ENCODE measurements around the gene SYNE2.

Gene SYNE2

DNA sequence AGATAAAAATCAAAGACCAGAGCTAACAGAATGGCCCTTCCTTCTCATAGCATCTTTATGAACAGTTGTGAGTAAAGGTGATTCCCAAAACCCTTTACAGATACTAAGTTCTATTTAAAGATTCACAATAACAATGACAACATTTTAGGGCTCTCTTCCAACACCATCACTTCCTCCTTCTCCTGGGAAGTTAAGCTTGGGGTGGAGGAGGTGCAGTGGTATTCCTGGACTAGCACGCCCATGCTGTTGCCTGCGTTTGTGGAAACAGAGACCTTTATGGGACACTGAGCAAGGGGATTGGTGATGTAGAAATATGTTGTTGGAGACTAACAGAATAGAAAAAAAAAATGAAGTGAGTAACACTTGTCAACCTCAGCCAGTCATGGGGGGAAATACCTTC, 22.5 kb downstream of the SYNE2 start:
- DNase-seq: peak; percentile 45

DNA sequence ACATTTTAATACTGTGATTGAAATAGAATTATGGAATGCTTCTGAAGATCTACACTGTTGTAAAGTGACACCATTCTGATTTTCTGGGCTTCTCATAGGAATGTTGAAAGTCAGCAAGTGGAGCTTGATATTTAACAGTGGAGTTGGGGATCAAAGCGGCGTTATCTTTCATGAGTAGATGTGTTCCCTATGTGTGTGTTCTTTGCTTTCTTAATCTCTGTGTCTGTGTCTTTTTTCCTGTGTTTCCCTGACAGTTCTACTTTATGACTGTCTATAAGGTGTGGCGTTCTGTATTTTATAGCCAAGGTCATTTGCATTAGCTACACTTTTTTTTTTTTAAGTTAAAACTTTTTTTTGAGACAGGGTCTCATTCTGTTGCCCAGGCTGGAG, 24.7 kb downstream of the SYNE2 start:
- DNase-seq: no peak

DNA sequence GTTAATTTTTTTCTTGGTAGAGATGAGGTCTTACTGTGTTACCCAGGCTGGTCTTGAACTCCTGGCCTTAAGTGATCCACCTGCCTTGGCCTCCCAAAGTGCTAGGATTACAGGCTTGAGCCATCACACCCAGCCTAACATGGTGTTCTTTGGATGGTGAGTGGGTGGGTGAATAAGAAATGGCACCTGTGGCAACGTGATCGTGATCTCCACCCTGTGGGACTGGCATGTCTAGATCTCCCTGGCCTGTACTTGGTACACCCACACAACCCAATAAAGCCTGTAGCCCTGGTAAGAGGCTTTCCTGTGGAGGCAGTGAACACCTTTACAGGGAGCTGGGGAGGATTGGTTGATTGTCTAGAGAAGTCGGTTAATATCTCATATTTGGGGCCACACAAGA, 25.2 kb downstream of the SYNE2 start:
- DNase-seq: no peak

DNA sequence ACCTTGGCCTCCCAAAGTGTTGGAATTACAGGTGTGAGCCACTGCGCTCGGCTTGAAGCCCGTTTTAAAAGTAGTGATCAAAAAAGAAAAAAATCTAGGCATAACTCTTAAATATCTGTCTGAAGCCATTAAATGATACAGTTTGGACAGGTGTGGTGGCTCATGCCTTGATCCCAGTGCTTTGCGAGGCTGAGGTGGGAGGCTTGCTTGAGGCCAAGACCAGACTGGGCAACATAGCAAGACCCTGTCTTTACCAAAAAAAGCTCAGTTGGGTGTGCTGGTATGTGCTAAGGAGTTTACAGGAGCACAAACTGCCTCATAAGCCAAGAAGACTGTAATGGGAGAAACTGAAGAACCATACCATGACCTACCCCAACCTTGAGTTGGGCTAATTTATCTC, 26.0 kb downstream of the SYNE2 start:
- no peak for DNase-seq

DNA sequence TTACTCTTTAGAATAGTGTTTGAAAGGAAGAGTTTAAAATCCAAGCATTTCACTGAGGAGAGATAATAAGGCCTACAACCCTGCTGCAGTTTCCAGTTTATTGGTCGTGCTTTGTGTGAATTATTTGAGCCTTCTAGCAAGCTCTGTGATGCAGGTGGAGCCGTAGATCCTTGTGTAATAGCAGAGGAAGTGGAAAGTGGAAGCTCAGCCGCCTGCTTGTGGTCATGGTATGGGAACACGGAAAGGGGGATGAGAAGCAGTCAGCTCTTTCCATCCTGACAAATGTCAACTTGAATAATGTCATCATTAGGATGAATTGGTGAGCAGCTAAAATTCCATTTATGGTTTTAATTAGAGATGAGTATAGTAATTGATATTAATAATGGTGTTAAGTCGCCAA, 29.1 kb downstream of the SYNE2 start:
- no peak for DNase-seq

DNA sequence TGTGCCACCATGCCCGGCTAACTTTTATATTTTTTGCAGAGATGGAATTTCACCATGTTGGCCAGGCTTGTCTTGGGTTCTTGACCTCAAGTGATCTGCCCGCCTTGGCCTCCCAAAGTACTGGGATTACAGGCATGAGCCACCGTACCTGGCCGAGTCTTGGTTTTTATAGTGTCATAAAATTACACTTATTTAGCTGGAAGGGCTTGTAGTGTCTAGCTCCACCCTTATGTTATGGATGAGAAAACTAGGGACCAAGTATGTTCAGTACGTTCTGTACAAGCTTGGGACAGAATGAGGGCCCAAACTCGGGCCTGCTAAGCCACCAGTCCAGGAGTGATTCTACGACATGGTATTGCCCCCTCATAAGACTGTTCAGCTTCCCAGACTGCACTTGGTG, 35.1 kb downstream of the SYNE2 start:
- DNase-seq: no peak

DNA sequence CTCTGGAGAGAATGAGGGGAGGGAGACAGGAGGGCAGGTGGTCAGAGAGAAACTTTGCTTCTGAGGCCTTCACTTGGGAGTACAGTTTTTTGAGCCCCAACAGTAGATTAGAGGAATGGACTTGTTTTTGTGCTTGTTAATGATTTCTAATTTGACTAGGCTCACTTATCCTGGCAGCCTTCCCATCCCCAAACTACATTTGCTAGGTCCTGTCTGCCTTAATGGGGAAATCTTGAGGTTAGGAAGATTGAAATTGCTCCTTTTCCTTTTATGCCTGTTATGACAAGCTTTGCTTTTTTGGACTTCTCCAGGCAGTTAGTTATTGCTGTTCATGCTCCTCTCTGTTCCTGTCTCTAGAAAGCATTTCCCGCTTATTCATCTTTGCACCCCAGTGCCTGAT, 37.7 kb downstream of the SYNE2 start:
- no peak for DNase-seq

DNA sequence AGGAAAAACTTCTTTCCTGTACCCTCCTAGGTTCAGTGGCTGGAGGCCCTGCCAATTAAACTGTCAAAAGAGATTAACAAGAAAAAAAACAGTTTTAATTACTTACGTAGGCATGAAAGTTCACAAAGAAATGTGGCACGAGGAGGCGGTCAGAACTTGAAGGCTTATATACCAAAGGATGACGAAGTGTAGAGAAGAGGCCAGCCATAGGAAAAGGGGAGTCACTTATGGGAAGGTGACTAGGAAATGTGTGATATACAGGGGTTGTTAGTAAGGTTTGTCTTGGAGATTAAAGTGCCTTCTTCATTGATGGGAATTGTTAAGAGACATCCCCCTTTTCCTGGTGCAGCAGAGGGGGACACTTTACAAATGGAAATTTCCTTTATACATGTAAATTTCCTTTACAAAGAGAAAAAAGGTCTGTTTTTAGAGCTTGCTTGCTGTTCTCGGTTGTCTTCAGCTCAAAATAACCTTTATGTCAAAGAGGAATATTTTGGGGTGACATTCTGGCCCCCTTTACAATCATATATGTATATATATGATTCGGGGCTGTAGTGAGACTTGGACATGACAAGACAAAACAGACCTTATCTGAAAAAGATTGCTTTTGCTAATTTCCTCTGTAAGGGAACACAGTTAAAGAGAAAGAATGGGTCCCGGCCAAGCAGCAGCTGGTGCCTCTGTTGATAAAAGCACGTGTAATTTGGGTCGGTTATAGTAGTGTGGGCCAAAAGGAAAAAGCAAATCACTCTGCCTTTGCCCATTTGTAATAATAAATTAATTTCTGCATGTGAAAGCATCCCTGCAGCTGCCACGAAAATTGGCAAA, 38.6 kb downstream of the SYNE2 start:
- no peak for DNase-seq

DNA sequence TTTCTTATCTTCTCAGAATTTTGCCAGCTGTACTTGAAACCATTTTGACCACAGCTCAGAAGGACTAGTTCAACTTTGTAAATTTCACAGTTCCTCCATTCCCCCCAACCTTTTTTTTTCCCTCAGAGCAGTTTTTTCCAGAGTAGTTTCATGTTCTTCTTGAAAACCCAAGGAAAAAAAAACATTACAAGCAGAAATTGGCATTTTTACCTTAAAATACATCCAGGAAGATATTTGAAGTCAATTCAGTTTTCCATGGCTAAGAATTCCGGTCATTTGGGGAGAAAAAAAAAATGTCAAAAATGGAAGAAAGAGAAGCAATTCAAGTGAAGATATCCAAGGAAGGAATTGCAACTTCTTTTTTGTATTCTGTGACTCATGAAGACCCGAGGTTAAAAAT, 39.5 kb downstream of the SYNE2 start:
- DNase-seq: no peak

DNA sequence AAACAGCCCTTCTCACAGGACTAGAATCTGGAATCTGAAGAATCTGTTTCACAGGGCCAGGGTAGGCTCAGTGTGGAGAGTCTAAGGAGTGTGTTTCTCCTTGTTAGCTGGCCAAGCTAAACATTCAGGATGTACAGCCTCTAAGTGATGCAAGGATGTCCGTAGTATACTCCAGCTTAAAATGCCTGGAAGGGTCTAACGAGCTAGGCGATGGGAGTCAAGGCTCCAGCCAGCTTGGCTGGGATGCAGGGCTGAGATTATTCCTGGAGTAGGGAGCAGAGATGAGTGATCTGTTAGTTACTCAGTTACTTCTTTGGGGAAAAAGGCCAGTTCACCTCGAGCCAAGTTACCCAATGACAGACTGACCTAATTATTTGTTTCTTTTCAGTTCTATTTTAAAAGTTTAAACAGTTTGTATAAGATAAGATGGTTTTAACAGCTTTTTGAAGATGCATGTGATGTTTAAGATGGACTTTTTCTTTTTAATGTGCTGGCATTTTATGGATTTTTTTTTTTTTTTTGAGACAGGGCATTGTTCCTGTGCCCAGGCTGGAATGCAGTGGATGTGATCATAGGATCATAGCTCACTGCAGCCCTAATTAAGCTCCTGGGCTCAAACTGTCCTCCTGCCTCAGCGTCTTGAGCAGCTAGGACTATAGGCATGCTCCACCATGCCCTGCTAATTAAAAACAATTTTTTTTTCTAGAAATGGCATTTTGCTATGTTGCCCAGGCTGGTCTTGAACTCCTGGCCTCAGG, 41.1 kb downstream of the SYNE2 start:
- DNase-seq: peak; percentile 87

DNA sequence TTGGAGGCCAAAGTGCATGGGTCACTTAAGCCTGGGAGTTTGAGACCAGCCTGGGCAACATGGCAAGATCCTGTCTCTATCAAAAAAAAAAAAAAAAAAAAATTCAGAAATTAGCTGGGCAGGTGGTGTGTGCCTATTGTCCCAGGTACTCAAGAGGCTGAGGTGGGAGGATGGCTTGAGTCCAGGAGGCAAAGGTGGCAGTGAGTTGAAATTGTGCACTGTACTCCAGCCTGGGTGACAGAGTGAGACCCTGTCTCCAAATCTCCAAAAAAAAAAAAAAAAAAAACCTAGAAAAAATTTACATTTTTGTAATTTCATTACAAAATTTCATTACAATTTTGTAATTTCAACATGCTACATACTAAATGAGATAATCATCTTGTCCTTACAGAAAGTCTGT, 42.7 kb downstream of the SYNE2 start:
- no peak for DNase-seq

DNA sequence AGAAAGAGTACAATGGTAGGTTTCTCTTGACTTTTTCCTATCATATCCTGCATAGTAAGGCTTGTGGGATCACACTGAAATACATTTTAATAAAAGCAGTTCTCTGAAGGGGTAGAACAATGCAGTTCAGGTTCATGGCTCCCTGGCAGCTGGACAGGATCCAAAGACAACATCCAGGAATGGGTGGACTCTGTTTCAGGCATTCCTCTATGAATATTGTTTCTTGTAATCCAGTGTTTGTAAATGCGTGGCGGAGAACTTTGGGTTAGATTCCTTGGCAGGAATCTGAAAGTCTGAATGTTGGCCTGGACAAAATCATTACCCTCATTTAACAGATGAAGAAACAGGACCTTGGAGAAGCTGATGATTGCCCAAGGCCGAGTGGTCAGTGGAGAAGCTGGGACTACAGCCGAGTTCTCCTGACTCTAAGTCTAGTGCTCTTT, 43.5 kb downstream of the SYNE2 start:
- DNase-seq: peak; percentile 75

DNA sequence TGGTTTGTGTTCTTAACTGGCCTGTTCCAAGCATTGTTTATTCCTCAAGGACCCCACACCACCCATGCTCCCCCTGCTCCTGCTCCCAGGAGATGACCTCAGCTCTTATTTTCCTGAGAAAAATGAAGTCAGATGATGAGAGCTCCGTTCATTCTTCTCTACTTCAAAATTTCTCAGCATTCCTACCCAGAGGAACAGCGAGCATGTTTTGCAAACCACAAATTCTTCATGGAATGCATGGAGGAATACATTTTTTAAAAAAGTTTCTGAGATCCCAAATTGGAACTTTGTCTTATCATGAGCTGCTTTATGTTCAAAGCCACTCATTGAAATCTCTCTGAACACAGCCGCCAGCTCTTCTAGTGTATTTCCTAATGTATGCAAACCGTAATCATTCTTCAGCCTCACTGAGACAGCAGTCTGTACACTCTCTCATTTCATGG, 44.9 kb downstream of the SYNE2 start:
- no peak for DNase-seq

DNA sequence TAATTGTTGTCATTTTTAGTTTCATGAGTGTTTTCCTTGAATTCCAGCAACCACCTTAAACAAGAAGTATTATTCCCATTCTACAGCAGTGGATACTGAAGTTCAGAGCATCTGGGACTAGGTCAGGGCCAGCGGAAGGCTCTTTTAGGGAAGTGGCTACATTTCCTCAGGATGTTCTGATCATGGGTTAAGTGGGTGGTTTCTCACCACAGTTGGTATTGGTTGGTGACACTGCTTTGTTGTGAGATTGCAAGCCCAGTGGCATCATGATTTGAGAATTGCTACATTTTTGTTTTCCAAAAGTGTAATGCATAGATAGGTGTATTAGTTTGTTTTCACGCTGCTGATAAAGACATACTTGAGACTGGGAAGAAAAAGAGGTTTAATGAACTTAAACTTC, 47.1 kb downstream of the SYNE2 start:
- DNase-seq: no peak

DNA sequence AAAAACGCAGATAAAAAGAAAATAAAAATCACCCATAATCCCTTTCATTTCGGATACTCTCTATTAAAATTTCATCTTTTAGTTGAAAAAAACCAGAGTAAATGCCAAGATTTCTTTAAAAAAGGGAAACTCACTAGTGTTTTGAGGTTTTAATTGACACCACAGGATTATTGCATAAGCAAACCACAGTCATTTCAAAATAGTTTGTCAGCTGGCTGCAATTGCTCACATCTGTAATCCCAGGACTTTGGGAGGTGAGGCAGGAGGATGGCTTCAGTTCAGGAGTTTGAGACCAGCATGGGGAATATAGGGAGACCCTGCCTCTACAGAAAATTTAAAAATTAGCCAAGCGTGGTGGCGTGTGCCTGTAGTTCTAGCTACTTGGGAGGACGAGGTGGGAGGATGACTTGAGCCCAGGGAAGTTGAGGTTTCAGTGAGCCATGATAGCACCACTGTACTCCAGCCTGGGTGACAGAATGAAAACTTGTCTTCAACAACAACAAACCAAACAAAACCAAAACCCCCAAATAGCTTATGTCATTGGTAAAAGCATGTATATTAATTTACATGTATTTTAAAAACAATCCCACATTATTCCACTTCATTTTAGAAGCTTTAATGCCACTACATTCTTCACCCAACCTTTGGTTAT, 48.8 kb downstream of the SYNE2 start:
- DNase-seq: peak; percentile 19

DNA sequence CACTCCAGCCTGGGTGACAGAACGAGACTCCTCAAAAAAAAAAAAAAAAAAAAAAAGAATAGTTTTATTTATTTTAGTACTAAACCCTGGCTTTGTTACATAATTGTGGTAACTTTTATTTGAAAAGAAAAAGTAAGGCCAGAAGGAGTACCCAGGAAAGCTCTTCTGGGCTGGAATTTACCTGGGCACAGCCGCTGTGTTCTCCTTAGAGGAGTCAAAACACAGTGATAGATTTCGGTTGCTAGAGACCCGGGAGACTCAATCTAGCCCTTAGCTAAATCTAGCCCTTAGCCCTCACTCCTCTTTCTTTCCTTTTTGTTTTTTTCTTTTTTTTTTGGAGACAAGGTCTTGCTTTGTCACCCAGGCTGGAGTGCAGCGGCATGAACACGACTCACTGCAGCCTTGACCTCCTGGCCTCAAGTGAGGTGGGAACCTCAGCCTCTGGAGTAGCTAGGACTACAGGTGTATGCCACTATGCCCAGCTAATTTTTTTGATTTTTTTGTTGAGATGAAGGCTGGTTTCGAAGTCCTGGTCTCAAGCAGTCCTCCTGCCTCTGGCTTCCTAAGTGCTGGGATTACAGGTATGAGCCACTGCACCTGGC, 49.7 kb downstream of the SYNE2 start:
- no peak for DNase-seq

DNA sequence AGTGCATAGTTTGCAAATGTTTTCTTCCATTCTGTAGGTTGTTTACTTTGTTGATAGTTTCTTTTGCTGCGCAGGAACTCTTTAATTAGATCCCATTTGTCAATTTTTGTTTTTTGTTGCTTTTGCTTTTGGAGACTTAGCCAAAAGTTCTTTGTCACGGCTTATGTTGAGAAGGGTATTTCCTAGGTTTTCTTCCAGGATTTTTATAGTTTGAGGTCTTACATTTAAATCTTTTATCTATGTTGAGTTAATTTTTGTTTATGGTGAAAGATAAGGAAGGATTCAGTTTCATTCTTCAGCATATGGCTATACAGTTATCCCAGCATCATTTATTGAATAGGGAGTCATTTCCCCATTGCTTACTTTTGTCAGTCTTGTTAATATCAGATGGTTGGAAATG, 51.9 kb downstream of the SYNE2 start:
- no peak for DNase-seq

DNA sequence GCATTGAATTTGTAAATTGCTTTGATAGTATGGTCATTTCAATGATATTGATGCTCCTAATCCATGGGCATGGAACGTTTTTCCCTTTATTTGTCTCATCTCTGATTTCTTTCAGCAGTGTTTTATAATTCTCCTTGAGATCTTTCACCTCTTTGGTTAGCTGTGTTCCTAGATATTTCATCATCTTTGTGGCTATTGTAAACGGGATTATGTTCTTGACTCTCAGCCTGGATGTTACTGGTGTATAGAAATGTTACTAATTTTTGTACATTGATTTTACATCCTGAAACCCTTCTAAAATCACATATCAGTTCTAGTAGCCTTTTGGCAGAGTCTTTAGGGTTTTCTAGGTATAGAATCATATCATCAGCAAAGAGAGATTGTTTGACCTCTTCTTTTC, 52.6 kb downstream of the SYNE2 start:
- no peak for DNase-seq

DNA sequence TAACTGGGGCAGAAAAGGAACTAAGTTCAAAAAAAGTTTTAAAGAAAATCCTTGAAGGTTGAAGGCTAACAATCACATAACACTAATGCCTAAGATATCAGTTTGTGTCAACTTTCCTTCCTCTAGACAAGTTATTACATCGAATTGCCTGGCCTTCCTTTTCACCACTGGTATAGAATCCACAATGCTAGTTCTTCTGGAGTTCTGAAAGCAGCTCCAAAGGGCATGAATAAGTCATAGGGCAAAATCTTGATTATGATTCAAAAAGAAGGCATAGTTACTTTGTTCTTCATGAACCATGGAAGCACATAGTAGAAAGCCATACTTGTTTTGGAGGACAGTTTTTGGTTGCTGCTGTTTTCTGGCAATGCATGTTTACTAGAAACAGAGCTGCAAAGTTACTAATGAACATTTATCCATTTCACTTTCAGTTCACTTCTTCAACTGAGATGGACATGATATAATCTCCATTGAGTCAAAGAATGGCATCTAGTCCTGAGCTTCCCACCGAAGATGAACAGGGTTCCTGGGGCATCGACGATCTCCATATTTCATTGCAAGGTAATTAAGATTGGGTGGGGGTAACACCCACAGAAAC, 56.0 kb downstream of the SYNE2 start:
- no peak for DNase-seq

DNA sequence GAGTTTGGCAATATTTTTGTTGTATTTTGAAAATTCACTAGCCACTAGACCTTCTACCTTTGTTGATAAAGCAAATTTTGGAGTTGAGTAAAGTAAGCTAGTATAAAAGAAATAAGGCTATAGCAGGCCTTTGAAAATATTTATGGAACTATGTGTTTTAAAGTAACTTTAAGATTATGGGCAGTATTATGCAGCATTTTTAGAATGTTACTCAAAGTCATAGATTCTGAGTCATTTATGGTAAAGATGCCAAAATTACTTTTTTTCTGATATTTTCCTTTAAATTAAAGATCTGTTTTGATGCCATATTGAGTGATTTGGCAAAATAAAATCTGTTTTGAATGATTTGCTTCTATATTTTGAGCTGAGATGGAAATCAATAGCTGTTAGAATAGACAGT, 57.2 kb downstream of the SYNE2 start:
- no peak for DNase-seq

DNA sequence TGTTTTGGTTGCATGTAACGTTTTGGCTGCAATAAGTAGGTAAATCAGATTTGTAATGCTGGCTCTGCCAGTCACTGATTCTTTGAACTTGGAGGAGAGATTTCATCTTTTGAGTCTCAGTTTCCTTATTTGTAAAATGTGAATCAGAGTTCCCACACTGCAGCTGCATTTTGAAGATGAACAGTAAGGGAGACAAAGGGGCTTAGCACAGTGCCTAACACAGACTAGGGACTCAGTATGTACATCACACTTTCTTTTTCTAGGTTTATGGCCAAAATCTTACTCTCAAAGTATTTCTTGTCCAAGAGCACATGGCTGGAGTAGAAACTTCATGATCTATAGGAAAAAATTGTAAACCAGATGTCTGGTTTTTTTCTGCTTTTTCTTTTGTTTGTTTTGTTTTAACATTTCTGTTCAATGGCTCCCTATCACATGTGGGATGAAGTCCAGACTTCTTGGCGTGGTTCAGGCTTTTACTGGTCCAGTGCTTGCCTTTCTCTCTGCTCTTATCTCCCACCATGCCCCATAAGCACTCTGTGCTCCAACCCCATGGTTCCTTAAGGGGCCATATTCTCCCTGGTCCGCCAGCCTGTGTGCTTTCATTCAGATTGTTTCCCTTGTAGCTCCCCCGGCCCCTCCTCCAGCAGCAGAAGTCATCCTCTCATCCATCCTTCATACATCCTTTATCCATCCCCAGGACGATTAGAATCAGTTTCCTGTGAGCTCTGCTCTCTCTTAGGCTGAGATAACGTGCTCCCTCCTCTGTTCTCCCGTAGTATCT, 58.0 kb downstream of the SYNE2 start:
- DNase-seq: no peak

DNA sequence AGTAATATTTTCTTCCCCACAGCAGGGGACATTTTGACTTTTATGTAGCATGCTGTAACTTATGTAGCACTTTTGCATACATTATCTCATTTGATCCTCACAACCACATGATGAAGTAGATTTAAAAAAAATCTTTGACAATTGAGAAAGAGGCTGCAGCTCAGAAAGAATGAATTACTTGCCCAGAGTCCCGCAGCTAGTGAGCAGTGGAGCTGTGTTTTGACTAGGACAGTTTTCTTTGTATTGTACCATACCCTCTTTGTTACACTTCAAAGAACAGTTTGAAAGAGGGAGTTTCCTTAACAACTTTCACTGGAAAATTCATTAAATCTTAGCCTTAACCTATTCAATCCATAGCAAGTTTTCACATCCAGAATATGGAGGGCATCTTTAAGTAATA, 58.6 kb downstream of the SYNE2 start:
- no peak for DNase-seq
